Measurements from ENCODE around the gene CMBL.
A peak's percentile ranks its signal among the peaks of the same experiment; 100 is the strongest.
"Not testable (repeated sequence)": the region's sequence is repeated elsewhere in the genome, so short reads cannot be mapped to it uniquely, and the experiment has no call there.

Gene CMBL

GRCh38 chr5:10253390-10253789 is 54.3 kb downstream of the CMBL start:
- DNase-seq: no peak

GRCh38 chr5:10251405-10251804 is 56.3 kb downstream of the CMBL start:
- no peak for DNase-seq

- DNase-seq: peak; percentile 9
Measured at GRCh38 chr5:10250806-10251276, 56.9 kb downstream of the CMBL start.

- DNase-seq: peak; percentile 94
Measured at GRCh38 chr5:10249948-10250805, 57.5 kb downstream of the CMBL start, which contains the start of gene CCT5. Gene CCT5 (plus strand): TSS chr5:10250280. CDS start chr5:10250341, 61 bp downstream.

- no peak for DNase-seq
Measured at GRCh38 chr5:10248378-10249260, 59.1 kb downstream of the CMBL start.

- not testable (repeated sequence) for DNase-seq
Measured at GRCh38 chr5:10247217-10247616, 60.5 kb downstream of the CMBL start.

GRCh38 chr5:10246761-10247160 is 60.9 kb downstream of the CMBL start:
- no peak for DNase-seq

GRCh38 chr5:10244342-10244944 is 63.3 kb downstream of the CMBL start:
- DNase-seq: no peak

GRCh38 chr5:10243660-10244240 is 64.0 kb downstream of the CMBL start:
- DNase-seq: no peak

- DNase-seq: no peak
Measured at GRCh38 chr5:10235350-10235749, 72.4 kb downstream of the CMBL start.

- no peak for DNase-seq
Measured at GRCh38 chr5:10233505-10233904, 74.2 kb downstream of the CMBL start.

- DNase-seq: no peak
Measured at GRCh38 chr5:10233011-10233410, 74.7 kb downstream of the CMBL start.

- DNase-seq: no peak
Measured at GRCh38 chr5:10232386-10232785, 75.3 kb downstream of the CMBL start.

GRCh38 chr5:10229306-10230048 is 78.2 kb downstream of the CMBL start:
- DNase-seq: no peak

GRCh38 chr5:10228288-10228687 is 79.4 kb downstream of the CMBL start:
- DNase-seq: no peak

All from RPMI8226 (cell line).